Neural progenitor cell (in vitro differentiated cells): Measurements from ENCODE around the gene PPP1R9A. TPM values are rescaled to one million over a fixed set of nuclear protein-coding genes. Genes with fewer than 3 reads are reported as not detected.

Experiments used
- DNase-seq: peaks from one replicate; pipeline ENCODE4 v3.0.0-alpha.2; 2016; ENCODE audit warnings: low spot score
- H2AFZ ChIP-seq: fragments of 200-600 bp; sonication (generic); replicated peaks from 2 replicates; pipeline ENCODE4 v1.6.1; 2016; ENCODE audit warnings: antibody characterized with exemption
- H3F3A ChIP-seq: fragments of 200-600 bp; sonication (generic); 2 replicates; pipeline ENCODE4 v1.6.1; 2016; ENCODE audit warnings: antibody characterized with exemption, low read depth
- H3K27ac ChIP-seq: fragments of 200-600 bp; sonication (generic); 2 replicates; pipeline ENCODE4 v1.5.1; 2016; ENCODE audit warnings: mild to moderate bottlenecking
- H3K27me3 ChIP-seq: fragments of 200-600 bp; sonication (generic); 2 replicates; pipeline ENCODE4 v1.6.1; 2016; ENCODE audit warnings: mild to moderate bottlenecking, moderate library complexity
- H3K36me3 ChIP-seq: fragments of 200-600 bp; sonication (generic); 2 replicates; pipeline ENCODE4 v1.5.1; 2016
- H3K4me1 ChIP-seq: fragments of 200-600 bp; sonication (generic); 2 replicates; pipeline ENCODE4 v1.6.1; 2016; ENCODE audit warnings: mixed run types
- H3K4me2 ChIP-seq: fragments of 200-600 bp; sonication (generic); 2 replicates; pipeline ENCODE4 v1.6.1; 2016
- H3K4me3 ChIP-seq: fragments of 200-600 bp; sonication (generic); 2 replicates; pipeline ENCODE4 v1.5.1; 2016
- H3K79me2 ChIP-seq: fragments of 200-600 bp; sonication (generic); 2 replicates; pipeline ENCODE4 v1.6.1; 2016; ENCODE audit warnings: low read depth
- H3K9ac ChIP-seq: fragments of 200-600 bp; sonication (generic); 2 replicates; pipeline ENCODE4 v1.6.1; 2016
- H3K9me3 ChIP-seq: fragments of 200-600 bp; sonication (generic); 2 replicates; pipeline ENCODE4 v1.5.1; 2016; ENCODE audit warnings: low read depth
- H4K20me1 ChIP-seq: fragments of 200-600 bp; sonication (generic); 2 replicates; pipeline ENCODE4 v1.6.1; 2016; ENCODE audit warnings: low read depth
- H3K27ac Mint-ChIP-seq: 3 replicates; pipeline ENCODE4 v1.8.0; 2021; ENCODE audit warnings: mixed read lengths
- H3K27me3 Mint-ChIP-seq: 2 replicates; pipeline ENCODE4 v1.8.0; 2022; ENCODE audit warnings: low read depth, mild to moderate bottlenecking, inconsistent platforms, moderate library complexity, mixed read lengths; ENCODE audit not compliant: insufficient read depth
- H3K36me3 Mint-ChIP-seq: 3 replicates; pipeline ENCODE4 v1.8.0; 2021; ENCODE audit warnings: mixed read lengths
- H3K4me1 Mint-ChIP-seq: 3 replicates; pipeline ENCODE4 v1.8.0; 2021; ENCODE audit warnings: mixed read lengths
- H3K4me3 Mint-ChIP-seq: 3 replicates; pipeline ENCODE4 v1.8.0; 2021; ENCODE audit warnings: mild to moderate bottlenecking, moderate library complexity, mixed read lengths
- H3K9me3 Mint-ChIP-seq: 3 replicates; pipeline ENCODE4 v1.8.0; 2020; ENCODE audit warnings: mixed read lengths
- EZH2 ChIP-seq: fragments of 200-600 bp; sonication (generic); IDR thresholded peaks from 2 replicates; pipeline ENCODE4 v1.6.1; 2017; ENCODE audit warnings: antibody characterized with exemption, mild to moderate bottlenecking, moderate library complexity
- EZH2phosphoT487 ChIP-seq: fragments of 200-600 bp; sonication (generic); IDR thresholded peaks from 2 replicates; pipeline ENCODE4 v1.6.1; 2017; ENCODE audit warnings: antibody characterized with exemption
- total RNA-seq: library from RNA; depleted of rRNA; stranded (reverse); fragments of >200 nt; gene quantifications from 2 replicates; pipeline ENCODE4 v1.2.3, GENCODE V29; 2015; ENCODE audit warnings: low replicate concordance
- TF ChIP-seq, protein P1 (sequence below): fragments of 200-600 bp; sonication (generic); IDR thresholded peaks from 2 replicates; pipeline ENCODE4 v1.5.1; 2017; ENCODE audit warnings: antibody characterized with exemption, mild to moderate bottlenecking

PPP1R9A gene
- total RNA-seq, 1 donor from 2014 or later = 40.7 TPM

DNA sequence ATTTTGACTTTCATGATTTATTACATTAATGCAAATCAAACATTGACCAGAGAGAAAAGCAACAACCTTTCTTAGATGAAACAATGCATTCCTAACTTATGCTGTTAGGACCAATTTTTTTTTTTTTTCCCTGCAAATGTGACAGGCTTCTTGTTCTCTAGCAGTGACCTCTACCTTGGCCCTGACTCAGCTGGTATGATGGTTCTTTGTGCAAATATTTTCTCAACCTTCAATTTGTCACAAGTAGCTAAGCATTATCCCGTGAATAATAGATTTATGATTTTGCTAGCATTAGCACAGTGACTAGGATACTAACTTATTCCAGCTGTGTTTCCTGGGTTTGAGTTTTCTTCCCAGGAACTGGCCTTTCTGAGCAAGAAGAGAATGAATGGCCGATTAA, 64.9 kb downstream of the PPP1R9A start:
- DNase-seq = no peak
- Histone ChIP-seq H3K36me3 (no peaks in the 10 kb centered on the region), H3K27ac (no peak overlapping the region), H3K9me3 (no peaks in the 10 kb centered on the region), H2AFZ (no peak overlapping the region), H3K4me3 (no peak overlapping the region), H3K27me3 (no peaks in the 10 kb centered on the region), H3K4me2 (no peak overlapping the region), H3K9ac (no peak overlapping the region), H4K20me1 (peaks cover 10% of the 10 kb centered on the region), H3K4me1 (peaks cover 28% of the 10 kb centered on the region), H3F3A (no peaks in the 10 kb centered on the region), H3K79me2 (peaks cover 71% of the 10 kb centered on the region)
- Mint-ChIP-seq H3K4me3 (no peak overlapping the region), H3K4me1 (peaks cover 22% of the 10 kb centered on the region), H3K27ac (no peak overlapping the region), H3K36me3 (peaks cover 10% of the 10 kb centered on the region), H3K27me3 (no peaks in the 10 kb centered on the region), H3K9me3 (peaks cover 11% of the 10 kb centered on the region)
- TF ChIP-seq EZH2 = no peak
- no peak for TF ChIP-seq EZH2phosphoT487
- TF ChIP-seq, protein P1, sequence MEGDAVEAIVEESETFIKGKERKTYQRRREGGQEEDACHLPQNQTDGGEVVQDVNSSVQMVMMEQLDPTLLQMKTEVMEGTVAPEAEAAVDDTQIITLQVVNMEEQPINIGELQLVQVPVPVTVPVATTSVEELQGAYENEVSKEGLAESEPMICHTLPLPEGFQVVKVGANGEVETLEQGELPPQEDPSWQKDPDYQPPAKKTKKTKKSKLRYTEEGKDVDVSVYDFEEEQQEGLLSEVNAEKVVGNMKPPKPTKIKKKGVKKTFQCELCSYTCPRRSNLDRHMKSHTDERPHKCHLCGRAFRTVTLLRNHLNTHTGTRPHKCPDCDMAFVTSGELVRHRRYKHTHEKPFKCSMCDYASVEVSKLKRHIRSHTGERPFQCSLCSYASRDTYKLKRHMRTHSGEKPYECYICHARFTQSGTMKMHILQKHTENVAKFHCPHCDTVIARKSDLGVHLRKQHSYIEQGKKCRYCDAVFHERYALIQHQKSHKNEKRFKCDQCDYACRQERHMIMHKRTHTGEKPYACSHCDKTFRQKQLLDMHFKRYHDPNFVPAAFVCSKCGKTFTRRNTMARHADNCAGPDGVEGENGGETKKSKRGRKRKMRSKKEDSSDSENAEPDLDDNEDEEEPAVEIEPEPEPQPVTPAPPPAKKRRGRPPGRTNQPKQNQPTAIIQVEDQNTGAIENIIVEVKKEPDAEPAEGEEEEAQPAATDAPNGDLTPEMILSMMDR = no peak

DNA sequence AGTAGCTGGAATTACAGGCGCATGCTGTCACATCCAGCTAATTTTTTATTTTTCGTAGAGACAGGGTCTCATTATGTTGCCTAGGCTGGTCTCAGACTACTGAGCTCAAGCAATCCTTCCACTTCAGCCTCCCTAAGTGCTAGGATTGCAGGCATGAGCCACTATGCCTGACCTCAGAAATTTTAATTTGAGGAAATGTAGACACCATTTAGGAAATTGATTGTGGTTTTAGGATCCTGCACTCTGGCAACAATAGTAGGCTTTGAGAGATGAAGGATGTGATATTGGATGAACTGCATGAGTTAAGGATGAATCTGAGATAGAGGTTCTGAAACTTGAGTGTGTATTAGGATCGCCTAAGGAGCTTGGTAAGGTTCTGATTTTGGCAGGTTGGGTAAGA, 66.5 kb downstream of the PPP1R9A start:
- TF ChIP-seq, protein P1 = no peak
- TF ChIP-seq EZH2phosphoT487 (no peak), EZH2 (no peak)
- no peak overlapping the region for H3K27ac Mint-ChIP-seq
- no peak for DNase-seq
- no peaks in the 10 kb centered on the region for H3K9me3 ChIP-seq
- no peaks in the 10 kb centered on the region for H3F3A ChIP-seq
- no peak overlapping the region for H3K4me3 ChIP-seq
- peaks cover 10% of the 10 kb centered on the region for H4K20me1 ChIP-seq
- H3K4me1 ChIP-seq = peaks cover 24% of the 10 kb centered on the region
- H3K27me3 Mint-ChIP-seq = no peaks in the 10 kb centered on the region
- no peak overlapping the region for H2AFZ ChIP-seq
- no peak overlapping the region for H3K9ac ChIP-seq
- peaks cover 73% of the 10 kb centered on the region for H3K79me2 ChIP-seq
- no peak overlapping the region for H3K27ac ChIP-seq
- H3K27me3 ChIP-seq = no peaks in the 10 kb centered on the region
- H3K36me3 ChIP-seq = no peaks in the 10 kb centered on the region
- no peaks in the 10 kb centered on the region for H3K9me3 Mint-ChIP-seq
- peaks cover 20% of the 10 kb centered on the region for H3K4me1 Mint-ChIP-seq
- H3K4me3 Mint-ChIP-seq = no peak overlapping the region
- no peak overlapping the region for H3K4me2 ChIP-seq
- peaks cover 4% of the 10 kb centered on the region for H3K36me3 Mint-ChIP-seq

DNA sequence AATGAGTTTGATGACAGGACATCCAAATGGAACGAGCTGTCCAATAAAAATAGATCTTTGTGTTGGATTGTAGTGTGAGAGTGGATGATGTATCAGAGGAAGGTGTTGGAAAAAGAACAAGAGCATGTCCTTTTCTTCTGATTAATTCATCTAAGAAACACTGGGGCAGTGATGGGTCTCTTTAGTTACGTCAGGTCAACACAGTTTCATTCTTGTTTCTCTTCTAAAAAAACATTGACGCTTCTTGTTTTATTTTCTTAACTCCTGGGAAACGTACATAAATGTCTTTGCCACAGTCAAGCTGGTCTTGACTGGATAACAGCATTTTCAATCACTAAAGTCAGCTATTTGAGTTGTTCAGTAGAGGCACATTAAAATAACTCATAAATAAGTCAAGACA, 67.0 kb downstream of the PPP1R9A start:
- peaks cover 73% of the 10 kb centered on the region for H3K79me2 ChIP-seq
- peaks cover 10% of the 10 kb centered on the region for H4K20me1 ChIP-seq
- no peak overlapping the region for H3K9ac ChIP-seq
- H3K36me3 Mint-ChIP-seq = peaks cover 4% of the 10 kb centered on the region
- no peak overlapping the region for H2AFZ ChIP-seq
- no peaks in the 10 kb centered on the region for H3K27me3 ChIP-seq
- H3K9me3 Mint-ChIP-seq = no peaks in the 10 kb centered on the region
- H3K4me1 Mint-ChIP-seq = peaks cover 15% of the 10 kb centered on the region
- no peak overlapping the region for H3K4me3 Mint-ChIP-seq
- peaks cover 18% of the 10 kb centered on the region for H3K4me1 ChIP-seq
- H3K27ac ChIP-seq = no peak overlapping the region
- H3K27me3 Mint-ChIP-seq = no peaks in the 10 kb centered on the region
- TF ChIP-seq EZH2 (no peak), EZH2phosphoT487 (no peak)
- TF ChIP-seq, protein P1 = no peak
- no peaks in the 10 kb centered on the region for H3K9me3 ChIP-seq
- no peak overlapping the region for H3K4me3 ChIP-seq
- H3K36me3 ChIP-seq = no peaks in the 10 kb centered on the region
- no peak for DNase-seq
- no peak overlapping the region for H3K4me2 ChIP-seq
- no peak overlapping the region for H3K27ac Mint-ChIP-seq
- H3F3A ChIP-seq = no peaks in the 10 kb centered on the region
